Measurements from ENCODE around the gene HOGA1.
"Not testable (repeated sequence)": the region's sequence is repeated elsewhere in the genome, so short reads cannot be mapped to it uniquely, and the experiment has no call there.

Gene HOGA1

DNA sequence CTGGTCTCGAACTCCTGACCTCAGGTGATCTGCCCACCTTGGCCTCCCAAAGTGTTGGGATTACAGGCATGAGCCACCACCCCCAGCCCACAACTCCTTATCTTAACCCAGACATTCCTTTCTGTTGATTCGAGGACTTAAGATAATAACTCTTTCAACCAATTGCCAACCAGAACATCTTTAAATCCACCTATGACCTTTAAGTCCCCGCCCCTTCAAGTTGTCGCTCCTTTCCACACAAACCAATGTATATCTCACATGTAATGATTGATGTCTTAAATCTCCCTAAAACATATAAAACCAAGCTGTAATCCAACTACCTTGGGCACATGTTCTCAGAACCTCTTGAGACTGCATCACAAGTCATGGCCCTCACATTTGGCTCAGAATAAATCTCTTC is 19.4 kb upstream of the HOGA1 start:
- no peaks in the 10 kb centered on the region for H3K4me1 ChIP-seq (ENCODE audit: insufficient read depth, low read length)

DNA sequence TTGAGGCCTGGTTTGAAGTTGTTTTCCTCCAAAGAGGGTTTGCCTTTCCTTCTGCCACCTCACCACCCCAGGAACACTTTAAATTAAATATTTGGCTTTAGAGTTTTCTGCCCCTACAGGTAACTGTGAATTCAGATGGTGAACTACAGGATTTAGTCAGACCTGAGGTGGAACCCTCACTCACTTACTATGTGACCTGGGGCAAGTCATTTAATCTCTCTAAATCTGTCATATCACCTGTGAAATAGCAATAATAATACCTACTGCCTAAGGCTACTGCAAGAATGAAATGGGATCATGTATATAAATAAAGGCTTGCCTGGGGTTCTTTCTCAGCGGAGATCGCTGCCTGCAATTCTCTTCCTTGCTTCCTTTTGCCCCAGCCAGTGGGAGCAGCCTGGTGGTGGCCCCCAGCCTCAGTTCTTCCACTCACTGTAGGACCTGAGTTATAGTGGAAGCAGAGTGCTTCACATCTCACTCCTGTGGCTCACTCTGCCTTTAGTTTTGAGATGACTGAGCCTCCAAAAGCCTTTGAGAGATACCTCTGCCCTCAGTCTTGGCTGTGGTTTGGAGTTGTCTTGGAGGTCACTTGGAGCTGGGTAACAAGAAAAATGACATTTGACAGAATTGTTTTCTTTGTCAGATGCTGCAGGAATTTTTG is 17.7 kb upstream of the HOGA1 start:
- Histone ChIP-seq H2AFZ (ENCODE audit: low read depth, low read length) (no peak overlapping the region), H3K36me3 (ENCODE audit: insufficient read depth, low read length) (no peaks in the 10 kb centered on the region), H3K4me3 (ENCODE audit: low read length) (no peak overlapping the region), H3K4me1 (ENCODE audit: insufficient read depth, low read length) (peaks cover 6% of the 10 kb centered on the region), H3K9me3 (ENCODE audit: low read length) (no peaks in the 10 kb centered on the region), H3K27me3 (ENCODE audit: insufficient read depth, low read length) (no peaks in the 10 kb centered on the region)

More for the DNA sequence above, 19.4 kb upstream of the HOGA1 start:
- Histone ChIP-seq H3K36me3 (ENCODE audit: insufficient read depth, low read length) (no peaks in the 10 kb centered on the region), H3K27me3 (ENCODE audit: insufficient read depth, low read length) (no peaks in the 10 kb centered on the region), H2AFZ (ENCODE audit: low read depth, low read length) (no peak overlapping the region), H3K4me3 (ENCODE audit: low read length) (no peak overlapping the region), H3K9me3 (ENCODE audit: low read length) (no peaks in the 10 kb centered on the region)

DNA sequence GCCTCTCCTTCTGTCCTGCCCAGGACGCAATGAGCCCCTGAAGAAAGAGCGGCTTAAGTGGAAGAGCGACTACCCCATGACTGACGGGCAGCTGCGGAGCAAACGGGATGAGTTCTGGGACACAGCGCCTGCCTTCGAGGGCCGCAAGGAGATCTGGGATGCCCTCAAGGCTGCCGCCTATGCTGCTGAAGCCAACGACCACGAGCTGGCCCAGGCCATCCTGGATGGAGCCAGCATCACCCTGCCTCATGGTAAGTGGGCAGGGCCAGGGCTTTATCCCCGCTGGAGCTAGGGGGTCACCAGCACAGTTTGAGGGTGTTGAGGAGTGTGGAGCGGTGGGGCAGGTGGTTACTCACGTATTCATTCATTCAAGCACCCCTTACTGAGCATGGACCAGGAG is 16.3 kb upstream of the HOGA1 start:
- Histone ChIP-seq H3K27me3 (ENCODE audit: insufficient read depth, low read length) (no peaks in the 10 kb centered on the region), H3K9me3 (ENCODE audit: low read length) (no peaks in the 10 kb centered on the region), H3K4me1 (ENCODE audit: insufficient read depth, low read length) (peaks cover 6% of the 10 kb centered on the region), H2AFZ (ENCODE audit: low read depth, low read length) (no peak overlapping the region), H3K4me3 (ENCODE audit: low read length) (no peak overlapping the region), H3K36me3 (ENCODE audit: insufficient read depth, low read length) (no peaks in the 10 kb centered on the region)

DNA sequence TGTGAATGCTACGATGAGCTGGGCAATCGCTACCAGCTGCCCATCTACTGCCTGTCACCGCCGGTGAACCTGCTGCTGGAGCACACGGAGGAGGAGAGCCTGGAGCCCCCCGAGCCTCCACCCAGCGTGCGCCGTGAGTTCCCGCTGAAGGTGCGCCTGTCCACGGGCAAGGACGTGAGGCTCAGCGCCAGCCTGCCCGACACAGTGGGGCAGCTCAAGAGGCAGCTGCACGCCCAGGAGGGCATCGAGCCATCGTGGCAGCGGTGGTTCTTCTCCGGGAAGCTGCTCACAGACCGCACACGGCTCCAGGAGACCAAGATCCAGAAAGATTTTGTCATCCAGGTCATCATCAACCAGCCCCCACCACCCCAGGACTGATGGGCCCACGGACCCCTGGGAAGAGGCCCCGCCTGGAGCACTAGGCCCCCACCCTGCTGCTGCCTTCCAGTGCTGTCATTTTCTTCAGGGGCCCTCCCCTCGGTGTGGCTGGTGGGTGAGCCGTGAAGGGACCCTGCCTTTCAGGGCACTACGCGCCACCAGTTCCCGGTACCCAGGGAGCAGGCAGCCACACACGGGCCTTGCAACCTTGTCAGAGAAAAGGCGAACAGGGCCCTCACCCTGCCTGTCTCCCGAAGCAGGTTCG is 13.9 kb upstream of the HOGA1 start:
- no peaks in the 10 kb centered on the region for H3K36me3 ChIP-seq (ENCODE audit: insufficient read depth, low read length)
- H2AFZ ChIP-seq (ENCODE audit: low read depth, low read length) = no peak overlapping the region
- no peaks in the 10 kb centered on the region for H3K27me3 ChIP-seq (ENCODE audit: insufficient read depth, low read length)
- H3K4me3 ChIP-seq (ENCODE audit: low read length) = no peak overlapping the region
- H3K9me3 ChIP-seq (ENCODE audit: low read length) = no peaks in the 10 kb centered on the region
- peaks cover 6% of the 10 kb centered on the region for H3K4me1 ChIP-seq (ENCODE audit: insufficient read depth, low read length)

DNA sequence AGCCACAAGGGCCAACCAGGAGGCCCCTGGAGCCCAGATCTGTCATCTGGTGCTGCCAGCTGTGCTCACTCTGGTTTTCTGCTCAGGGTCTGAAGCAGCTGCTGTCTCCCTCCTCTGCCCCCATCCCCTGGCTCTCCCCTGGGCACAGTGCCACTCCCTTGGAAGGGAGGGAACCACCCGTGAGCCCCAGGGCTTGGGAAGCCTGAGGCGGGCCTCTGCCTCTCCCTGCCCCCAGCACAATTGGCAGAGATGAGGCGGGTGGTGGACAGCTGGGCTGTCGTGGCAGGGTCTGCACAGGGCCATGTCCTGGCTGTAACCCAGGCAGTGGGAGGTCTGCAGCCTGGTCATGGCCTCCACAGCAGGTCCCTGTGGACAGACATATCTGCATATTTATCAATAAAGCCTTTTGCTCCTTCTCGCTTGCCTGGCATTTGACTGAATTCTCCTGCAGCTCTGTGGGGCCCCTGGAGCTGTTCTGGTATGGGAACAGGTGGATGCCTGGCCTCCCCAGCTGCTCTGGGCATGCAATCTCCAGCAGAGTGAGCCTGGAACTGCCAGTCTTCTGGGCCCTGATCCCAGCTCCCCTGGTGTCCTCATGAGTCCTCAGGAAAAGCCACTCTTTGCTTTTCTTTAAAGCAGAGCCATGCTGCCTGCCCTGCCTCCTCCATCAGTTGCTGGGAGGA is 13.3 kb upstream of the HOGA1 start:
- H2AFZ ChIP-seq (ENCODE audit: low read depth, low read length) = no peak overlapping the region
- H3K4me3 ChIP-seq (ENCODE audit: low read length) = no peak overlapping the region
- no peaks in the 10 kb centered on the region for H3K36me3 ChIP-seq (ENCODE audit: insufficient read depth, low read length)
- peaks cover 2% of the 10 kb centered on the region for H3K27me3 ChIP-seq (ENCODE audit: insufficient read depth, low read length)
- H3K4me1 ChIP-seq (ENCODE audit: insufficient read depth, low read length) = peaks cover 6% of the 10 kb centered on the region
- no peaks in the 10 kb centered on the region for H3K9me3 ChIP-seq (ENCODE audit: low read length)

DNA sequence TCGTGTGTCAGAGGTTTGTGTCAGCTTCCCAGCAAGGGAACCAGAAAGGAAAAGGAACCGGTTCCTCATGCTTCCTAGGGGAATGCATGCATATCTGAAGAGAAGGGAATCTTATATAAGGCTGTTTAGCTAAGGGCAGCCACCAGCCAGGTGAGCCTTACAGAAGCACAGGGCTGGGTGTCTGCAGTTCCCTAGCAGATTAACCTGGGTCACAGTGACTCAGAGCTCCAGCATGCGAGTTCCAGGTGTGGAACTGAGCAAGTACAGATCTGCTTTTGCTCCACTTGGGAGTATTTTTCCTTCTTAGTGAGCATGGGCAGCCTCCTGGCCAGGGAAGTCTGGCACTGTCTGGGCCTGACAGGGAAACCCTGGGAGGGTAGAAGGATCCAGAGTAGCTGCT is 12.6 kb upstream of the HOGA1 start:
- no peak overlapping the region for H2AFZ ChIP-seq (ENCODE audit: low read depth, low read length)
- H3K36me3 ChIP-seq (ENCODE audit: insufficient read depth, low read length) = no peaks in the 10 kb centered on the region
- peaks cover 3% of the 10 kb centered on the region for H3K27me3 ChIP-seq (ENCODE audit: insufficient read depth, low read length)
- no peak overlapping the region for H3K4me3 ChIP-seq (ENCODE audit: low read length)
- H3K9me3 ChIP-seq (ENCODE audit: low read length) = no peaks in the 10 kb centered on the region
- peaks cover 6% of the 10 kb centered on the region for H3K4me1 ChIP-seq (ENCODE audit: insufficient read depth, low read length)

DNA sequence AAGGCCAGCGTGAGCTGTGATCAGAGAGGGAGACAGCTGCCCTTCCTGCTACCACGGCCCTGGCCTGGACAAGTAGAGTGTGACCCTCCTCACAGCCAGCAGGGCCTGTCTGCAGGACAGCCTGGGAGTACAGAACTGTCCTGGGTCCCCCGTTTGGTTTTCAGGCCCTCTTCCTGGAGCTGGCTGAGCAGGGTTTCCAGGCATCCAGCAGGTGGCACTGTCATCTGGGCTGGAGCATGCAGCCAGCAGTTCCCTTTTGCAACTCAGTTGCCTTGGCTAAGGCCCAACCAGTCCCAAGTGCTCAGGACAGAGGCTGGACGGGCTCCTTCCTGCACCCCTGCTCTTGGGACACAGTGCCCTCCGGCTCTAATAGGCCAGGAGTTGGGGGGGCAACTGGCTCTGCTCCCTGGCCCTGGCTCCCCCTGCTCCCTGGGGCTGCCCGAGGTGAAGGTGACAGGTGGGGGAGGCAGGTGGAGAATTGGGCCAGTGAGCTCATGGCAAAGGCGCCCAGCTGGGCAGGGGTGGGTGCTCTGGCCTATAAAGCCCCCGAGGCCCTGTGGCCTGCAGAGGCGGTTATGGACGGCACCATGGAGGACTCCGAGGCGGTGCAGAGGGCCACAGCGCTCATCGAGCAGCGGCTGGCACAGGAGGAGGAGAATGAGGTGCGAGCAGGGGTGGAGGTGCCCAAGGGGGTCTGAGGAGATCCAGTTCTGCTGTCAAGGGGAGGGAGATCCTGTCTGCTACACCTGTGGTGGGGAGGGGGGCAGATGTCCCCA is 11.8 kb upstream of the HOGA1 start, which contains the start of gene ANKRD2:
Gene ANKRD2, plus strand, starts transcription at position 566 of the 776 bp plus-strand sequence. Its CDS starts 10 bp downstream, at position 576.
- Histone ChIP-seq H3K4me3 (ENCODE audit: low read length) (no peak within 1 kb of the TSS), H3K27me3 (ENCODE audit: insufficient read depth, low read length) (peaks cover 3% of the 10 kb centered on the region), H3K36me3 (ENCODE audit: insufficient read depth, low read length) (no peaks in the 10 kb centered on the region), H3K4me1 (ENCODE audit: insufficient read depth, low read length) (peaks cover 6% of the 10 kb centered on the region), H2AFZ (ENCODE audit: low read depth, low read length) (no peak within 1 kb of the TSS), H3K9me3 (ENCODE audit: low read length) (no peaks in the 10 kb centered on the region)

DNA sequence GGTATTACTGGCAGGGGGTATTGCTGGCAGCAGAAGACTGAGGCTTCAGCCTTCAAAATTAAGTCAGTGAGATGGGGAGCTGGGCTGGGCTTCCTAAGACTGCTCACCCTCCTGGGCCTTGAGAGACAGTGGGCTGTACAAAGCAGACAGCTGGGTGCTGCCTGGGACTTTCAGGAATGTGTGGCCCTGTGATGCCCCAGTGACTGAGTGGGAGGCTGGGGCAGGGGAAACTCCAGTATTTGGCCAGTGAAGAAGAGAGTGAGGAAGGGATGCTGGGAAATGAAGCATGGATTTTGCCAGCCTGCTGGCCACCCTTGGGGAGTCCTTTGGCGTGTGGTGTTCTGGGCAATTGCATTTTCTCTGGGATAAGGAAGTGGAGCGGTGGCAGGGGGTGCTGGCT is 11.2 kb upstream of the HOGA1 start:
- Histone ChIP-seq H2AFZ (ENCODE audit: low read depth, low read length) (no peak overlapping the region), H3K36me3 (ENCODE audit: insufficient read depth, low read length) (no peaks in the 10 kb centered on the region), H3K4me1 (ENCODE audit: insufficient read depth, low read length) (peaks cover 6% of the 10 kb centered on the region), H3K4me3 (ENCODE audit: low read length) (no peak overlapping the region), H3K9me3 (ENCODE audit: low read length) (no peaks in the 10 kb centered on the region), H3K27me3 (ENCODE audit: insufficient read depth, low read length) (peaks cover 3% of the 10 kb centered on the region)

DNA sequence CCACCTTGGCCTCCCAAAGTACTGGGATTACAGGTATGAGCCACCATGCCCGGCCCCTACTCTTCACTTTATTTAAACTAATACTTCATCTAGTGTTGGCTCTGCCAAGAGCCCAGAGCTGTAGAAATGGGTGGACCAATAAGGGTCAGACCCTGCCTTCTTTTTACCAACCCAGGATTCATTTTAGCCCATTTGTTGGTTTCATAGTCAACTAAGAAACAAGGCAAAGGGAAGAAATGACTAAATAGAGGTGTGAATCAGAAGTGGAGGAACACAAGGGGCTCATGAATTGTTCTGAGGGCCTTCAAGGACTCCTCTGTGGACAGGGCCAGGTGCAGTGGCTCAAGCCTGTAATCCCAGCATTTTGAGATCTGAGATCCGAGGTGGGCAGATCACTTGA is 10.5 kb upstream of the HOGA1 start:
- peaks cover 6% of the 10 kb centered on the region for H3K4me1 ChIP-seq (ENCODE audit: insufficient read depth, low read length)
- H3K27me3 ChIP-seq (ENCODE audit: insufficient read depth, low read length) = peaks cover 3% of the 10 kb centered on the region
- H3K4me3 ChIP-seq (ENCODE audit: low read length) = no peak overlapping the region
- H3K36me3 ChIP-seq (ENCODE audit: insufficient read depth, low read length) = no peaks in the 10 kb centered on the region
- H3K9me3 ChIP-seq (ENCODE audit: low read length) = no peaks in the 10 kb centered on the region
- H2AFZ ChIP-seq (ENCODE audit: low read depth, low read length) = no peak overlapping the region

DNA sequence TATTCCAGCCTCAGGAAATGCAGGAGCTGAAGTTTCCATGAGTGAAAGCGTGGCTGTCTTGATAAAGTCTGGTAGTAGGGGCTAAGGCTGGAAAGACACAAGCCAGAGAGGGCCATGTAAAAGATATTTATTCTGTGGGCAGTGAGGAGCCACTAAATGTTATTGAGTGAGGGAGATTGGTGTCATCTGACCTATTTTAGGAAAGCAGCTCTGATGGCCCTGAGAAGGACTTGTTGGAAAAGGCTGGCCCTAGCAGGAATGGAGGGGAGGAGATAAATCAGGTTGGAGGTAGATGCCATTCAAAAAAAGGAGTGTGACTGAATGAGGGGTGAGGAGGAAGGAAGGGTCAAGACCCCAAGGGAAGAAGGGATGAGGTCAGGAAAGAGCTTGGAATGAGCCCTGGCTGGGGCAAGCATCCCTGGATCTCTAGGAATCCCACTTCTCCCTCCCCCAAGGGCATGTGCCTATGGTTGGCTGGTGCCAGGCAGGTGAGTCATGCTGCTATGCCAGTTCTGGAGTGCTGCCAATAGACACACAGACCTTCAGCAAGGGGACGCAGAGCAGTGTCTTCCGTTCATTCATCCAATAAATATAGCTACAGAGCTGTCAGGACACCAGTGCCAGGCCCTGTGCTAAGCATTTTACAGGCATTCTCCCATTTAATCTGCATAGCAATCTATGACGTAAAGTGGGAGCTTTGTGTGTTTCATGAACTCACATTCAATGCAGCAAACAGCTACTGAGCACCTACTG is 9.6 kb upstream of the HOGA1 start:
- Histone ChIP-seq H3K9me3 (ENCODE audit: low read length) (no peaks in the 10 kb centered on the region), H2AFZ (ENCODE audit: low read depth, low read length) (no peak overlapping the region), H3K36me3 (ENCODE audit: insufficient read depth, low read length) (no peaks in the 10 kb centered on the region), H3K4me1 (ENCODE audit: insufficient read depth, low read length) (peaks cover 6% of the 10 kb centered on the region), H3K4me3 (ENCODE audit: low read length) (no peak overlapping the region), H3K27me3 (ENCODE audit: insufficient read depth, low read length) (peaks cover 3% of the 10 kb centered on the region)

DNA sequence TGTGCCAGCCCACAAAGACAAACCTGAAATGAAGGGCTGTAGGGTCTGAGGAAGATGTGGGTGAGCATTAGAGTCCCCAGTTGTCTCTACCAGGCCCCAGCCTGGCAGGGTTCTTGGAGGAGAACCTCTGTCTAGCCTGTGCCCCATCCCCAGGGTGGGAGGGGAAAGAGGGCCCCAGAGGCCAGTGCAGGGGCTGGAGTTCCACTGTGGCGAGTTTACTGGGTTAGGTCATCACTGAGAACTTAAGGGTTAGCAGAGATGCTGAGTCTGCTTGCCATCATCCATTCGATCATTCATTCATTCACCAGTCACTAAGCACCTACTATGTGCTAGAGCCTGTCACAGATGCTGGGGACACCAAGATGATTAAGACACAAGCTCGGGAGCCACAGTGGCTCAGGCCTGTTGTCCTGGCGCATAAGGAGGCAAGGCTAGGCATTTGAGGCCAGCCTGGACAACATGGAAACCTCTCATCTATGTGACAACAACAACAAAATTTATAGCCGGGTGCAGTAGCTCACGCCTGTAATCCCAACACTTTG is 9.0 kb upstream of the HOGA1 start:
- Histone ChIP-seq H3K4me3 (ENCODE audit: low read length) (no peak overlapping the region), H3K27me3 (ENCODE audit: insufficient read depth, low read length) (peaks cover 3% of the 10 kb centered on the region), H3K36me3 (ENCODE audit: insufficient read depth, low read length) (no peaks in the 10 kb centered on the region), H2AFZ (ENCODE audit: low read depth, low read length) (no peak overlapping the region), H3K4me1 (ENCODE audit: insufficient read depth, low read length) (peaks cover 6% of the 10 kb centered on the region), H3K9me3 (ENCODE audit: low read length) (no peaks in the 10 kb centered on the region)

DNA sequence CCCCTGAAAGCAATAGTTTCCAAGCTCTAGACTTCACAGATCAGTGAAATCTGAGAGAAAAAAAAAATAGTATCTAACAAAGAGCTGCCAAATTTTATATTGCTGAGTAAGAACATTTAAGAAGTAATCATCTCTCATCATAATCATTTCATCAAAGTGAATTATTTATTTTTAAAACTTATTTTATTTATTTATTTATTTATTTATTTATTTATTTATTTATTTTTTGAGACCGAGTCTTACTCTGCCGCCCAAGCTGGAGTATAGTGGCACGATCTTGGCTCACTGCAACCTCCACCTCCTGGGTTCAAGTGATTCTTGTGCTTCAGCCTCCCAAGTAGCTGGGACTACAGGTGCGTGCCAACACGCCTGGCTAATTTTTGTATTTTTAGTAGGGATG is 7.7 kb upstream of the HOGA1 start:
- not testable (repeated sequence) for H3K9me3 ChIP-seq (ENCODE audit: low read length); H3K4me1 ChIP-seq (ENCODE audit: insufficient read depth, low read length); H3K36me3 ChIP-seq (ENCODE audit: insufficient read depth, low read length); H3K27me3 ChIP-seq (ENCODE audit: insufficient read depth, low read length); H3K4me3 ChIP-seq (ENCODE audit: low read length); H2AFZ ChIP-seq (ENCODE audit: low read depth, low read length)

Measured in neuron (in vitro differentiated cells).